Measurements from ENCODE around the gene TGFBR1. TPM values are rescaled to one million over a fixed set of nuclear protein-coding genes. Genes with fewer than 3 reads are reported as not detected.

Gene TGFBR1
- total RNA-seq, 1 donor = 114 TPM

GRCh38 chr9:99124534-99125255 is 19.8 kb downstream of the TGFBR1 start:
- Histone ChIP-seq H3K27ac (ENCODE audit: low read depth, low read length) (no peak overlapping the region), H3K4me3 (ENCODE audit: insufficient read depth, low read length) (no peak overlapping the region), H3K79me2 (ENCODE audit: insufficient read depth, low read length) (peaks cover 93% of the 10 kb centered on the region), H2AFZ (ENCODE audit: low read length) (no peak overlapping the region), H3K4me2 (ENCODE audit: insufficient read depth, low read length) (no peak overlapping the region), H3K9me3 (ENCODE audit: low read depth, low read length) (no peaks in the 10 kb centered on the region), H3K4me1 (ENCODE audit: insufficient read depth, low read length) (peaks cover 17% of the 10 kb centered on the region), H3K36me3 (ENCODE audit: insufficient read depth, low read length) (no peaks in the 10 kb centered on the region), H4K20me1 (ENCODE audit: insufficient read depth, low read length) (peaks cover 72% of the 10 kb centered on the region), H3K27me3 (ENCODE audit: insufficient read depth, low read length) (no peaks in the 10 kb centered on the region)
- no peak for TF ChIP-seq CTCF (IDR thresholded peaks at IDR 0.05; ENCODE audit: extremely low read depth, low read depth, low read length)
- DNase-seq (ENCODE audit: insufficient read length, low spot score, missing footprints) = no peak

- H4K20me1 ChIP-seq (ENCODE audit: insufficient read depth, low read length) = peaks cover 69% of the 10 kb centered on the region
- no peak for TF ChIP-seq CTCF (IDR thresholded peaks at IDR 0.05; ENCODE audit: extremely low read depth, low read depth, low read length)
- H3K79me2 ChIP-seq (ENCODE audit: insufficient read depth, low read length) = peaks cover 92% of the 10 kb centered on the region
- H3K27me3 ChIP-seq (ENCODE audit: insufficient read depth, low read length) = no peaks in the 10 kb centered on the region
- H3K9me3 ChIP-seq (ENCODE audit: low read depth, low read length) = no peaks in the 10 kb centered on the region
- H3K36me3 ChIP-seq (ENCODE audit: insufficient read depth, low read length) = peaks cover 6% of the 10 kb centered on the region
- H3K4me3 ChIP-seq (ENCODE audit: insufficient read depth, low read length) = no peak overlapping the region
- DNase-seq (ENCODE audit: insufficient read length, low spot score, missing footprints) = no peak
- H3K27ac ChIP-seq (ENCODE audit: low read depth, low read length) = no peak overlapping the region
- H3K4me1 ChIP-seq (ENCODE audit: insufficient read depth, low read length) = peaks cover 17% of the 10 kb centered on the region
- no peak overlapping the region for H2AFZ ChIP-seq (ENCODE audit: low read length)
- no peak overlapping the region for H3K4me2 ChIP-seq (ENCODE audit: insufficient read depth, low read length)
These were observed 20.5 kb downstream of the TGFBR1 start for GRCh38 chr9:99125446-99125845.

- H3K79me2 ChIP-seq (ENCODE audit: insufficient read depth, low read length) = peaks cover 84% of the 10 kb centered on the region
- H4K20me1 ChIP-seq (ENCODE audit: insufficient read depth, low read length) = peaks cover 62% of the 10 kb centered on the region
These were observed 21.4 kb downstream of the TGFBR1 start for GRCh38 chr9:99126312-99126711.

More at GRCh38 chr9:99126312-99126711, 21.4 kb downstream of the TGFBR1 start:
- H3K27me3 ChIP-seq (ENCODE audit: insufficient read depth, low read length) = no peaks in the 10 kb centered on the region
- peaks cover 17% of the 10 kb centered on the region for H3K4me1 ChIP-seq (ENCODE audit: insufficient read depth, low read length)
- no peak for TF ChIP-seq CTCF (IDR thresholded peaks at IDR 0.05; ENCODE audit: extremely low read depth, low read depth, low read length)
- H3K27ac ChIP-seq (ENCODE audit: low read depth, low read length) = no peak overlapping the region
- DNase-seq (ENCODE audit: insufficient read length, low spot score, missing footprints) = no peak
- H3K36me3 ChIP-seq (ENCODE audit: insufficient read depth, low read length) = peaks cover 6% of the 10 kb centered on the region
- no peak overlapping the region for H3K4me3 ChIP-seq (ENCODE audit: insufficient read depth, low read length)
- no peak overlapping the region for H2AFZ ChIP-seq (ENCODE audit: low read length)
- no peaks in the 10 kb centered on the region for H3K9me3 ChIP-seq (ENCODE audit: low read depth, low read length)
- no peak overlapping the region for H3K4me2 ChIP-seq (ENCODE audit: insufficient read depth, low read length)
